ENCODE results near the gene PACSIN1. TPM values are rescaled to one million over a fixed set of nuclear protein-coding genes. Genes with fewer than 3 reads are reported as not detected.

Gene PACSIN1
- total and polyA plus RNA-seq, 10 of the 15 experiments (the other 5 are each of a cell fraction or from before 2014, with no cell fraction given) = 0.50 to 9.4 (median 2.8) TPM

- Histone ChIP-seq H3K4me2 (ENCODE audit: control insufficient read depth, insufficient read depth) (no peak overlapping the region), H3K9ac (ENCODE audit: control insufficient read depth, insufficient read depth, low read length) (no peak overlapping the region), H3K4me1 (ENCODE audit: control insufficient read depth, insufficient read depth, low read length) (peaks cover 5% of the 10 kb centered on the region), H3K36me3 (ENCODE audit: control insufficient read depth in 2 of 2, insufficient read depth in 2 of 2, low read length in 1 of 2) (no peaks in the 10 kb centered on the region), H4K20me1 (ENCODE audit: control insufficient read depth, insufficient read depth) (no peaks in the 10 kb centered on the region), H3K9me3 (replicated peaks; ENCODE audit: control insufficient read depth, insufficient read depth, low read length) (no peaks in the 10 kb centered on the region), H3K27me3 (replicated peaks in 1 of 2; ENCODE audit: control insufficient read depth in 2 of 2, insufficient read depth in 2 of 2, low read length in 1 of 2) (no peaks in the 10 kb centered on the region), H3K27ac (ENCODE audit: control insufficient read depth, insufficient read depth) (no peak overlapping the region), H3K4me3 (no peak overlapping the region), H3K79me2 (ENCODE audit: control insufficient read depth, insufficient read depth, low read length) (no peaks in the 10 kb centered on the region), H2AFZ (ENCODE audit: control insufficient read depth, low read depth, low read length) (no peak overlapping the region)
- CTCF ChIA-PET = interaction anchor here (0.5 kb wide), 1 partner anchor 324 kb away, joined by 4 read pairs; no protein-coding TSS in a partner anchor
- RAD21 ChIA-PET (ENCODE audit: unreplicated experiment) = interaction anchor here (1.0 kb wide), 1 partner anchor 22 kb away, joined by 3 read pairs; the partner anchor contains the start of gene PACSIN1
- intact Hi-C loops (cut with micrococcal nuclease; ENCODE audit: unreplicated experiment) (no loop called here), in situ Hi-C loops (cut with MboI) (no loop called here)
- POLR2A ChIA-PET = no interaction called here
- WGBS (ENCODE audit: insufficient coverage, insufficient replicate concordance, low lambda C conversion rate, missing lambda C conversion rate) = 31% methylated on average over 5 of the region's 5 CpGs
- SMC1A ChIA-PET (ENCODE audit: uncharacterized antibody, unreplicated experiment) = no interaction called here
- FAIRE-seq (no peak), DNase-seq (ENCODE audit: low read depth, low spot score) (no peak), ATAC-seq (no peak)
- no TSS peak for BruUV-seq (replicated peaks)
- no peak for TF ChIP-seq ZBTB11 (CRISPR knock-in tag; IDR thresholded peaks at IDR 0.05)
- no peak for TF ChIP-seq ZNF217 (IDR thresholded peaks at IDR 0.05)
- TF ChIP-seq HDAC2 (IDR thresholded peaks at IDR 0.05) = no peak
- no peak for TF ChIP-seq NFXL1 (IDR thresholded peaks at IDR 0.05; ENCODE audit: borderline replicate concordance)
- no peak for TF ChIP-seq TBL1XR1 (IDR thresholded peaks at IDR 0.05; ENCODE audit: low read depth, low read length)
- TF ChIP-seq CEBPZ (IDR thresholded peaks at IDR 0.05; ENCODE audit: low read depth, low read length) = no peak
- no peak for TF ChIP-seq MTA2 (IDR thresholded peaks at IDR 0.05; ENCODE audit: low read depth)
- TF ChIP-seq, protein P1, sequence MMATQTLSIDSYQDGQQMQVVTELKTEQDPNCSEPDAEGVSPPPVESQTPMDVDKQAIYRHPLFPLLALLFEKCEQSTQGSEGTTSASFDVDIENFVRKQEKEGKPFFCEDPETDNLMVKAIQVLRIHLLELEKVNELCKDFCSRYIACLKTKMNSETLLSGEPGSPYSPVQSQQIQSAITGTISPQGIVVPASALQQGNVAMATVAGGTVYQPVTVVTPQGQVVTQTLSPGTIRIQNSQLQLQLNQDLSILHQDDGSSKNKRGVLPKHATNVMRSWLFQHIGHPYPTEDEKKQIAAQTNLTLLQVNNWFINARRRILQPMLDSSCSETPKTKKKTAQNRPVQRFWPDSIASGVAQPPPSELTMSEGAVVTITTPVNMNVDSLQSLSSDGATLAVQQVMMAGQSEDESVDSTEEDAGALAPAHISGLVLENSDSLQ (IDR thresholded peaks at IDR 0.05) = no peak
- no peak for TF ChIP-seq PAX5 (IDR thresholded peaks at IDR 0.05; ENCODE audit: borderline replicate concordance, low read depth, low read length)
- TF ChIP-seq RAD21 (IDR thresholded peaks at IDR 0.05; ENCODE audit: insufficient read depth, low read depth, low read length) = no peak
- TF ChIP-seq KLF5 (IDR thresholded peaks at IDR 0.05; ENCODE audit: partially characterized antibody) = no peak
- no peak for TF ChIP-seq IKZF2 (IDR thresholded peaks at IDR 0.05)
- TF ChIP-seq E2F8 (IDR thresholded peaks at IDR 0.05; ENCODE audit: low read depth, partially characterized antibody) = no peak
- TF ChIP-seq EZH2 (IDR thresholded peaks at IDR 0.05; ENCODE audit: borderline replicate concordance, control insufficient read depth, low read depth, low read length) = no peak
- TF ChIP-seq NBN (IDR thresholded peaks at IDR 0.05) = no peak
These were observed 21.7 kb downstream of the PACSIN1 start for GRCh38 chr6:34487536-34487935.

Data from GM12878 (cell line).